Activated naive CD8-positive, alpha-beta T cell treated with anti-CD3 and anti-CD28 coated beads, Interleukin-2, amount 50 U/mL, for 24 hours (primary cell): ENCODE results near the gene TBL1XR1.
A peak's percentile ranks its signal among the peaks of the same experiment; 100 is the strongest.

Experiments used
- ATAC-seq: fragments of 150-1000 bp; cut with Tn5 transposase; one replicate; pipeline ENCODE4 v1.10.0; 2021
- DNase-seq: peaks from one replicate; pipeline ENCODE4 v3.0.0; 2021
- H3K27ac Mint-ChIP-seq: one replicate; pipeline ENCODE4 v1.8.0; 2021; ENCODE audit warnings: mild to moderate bottlenecking, mixed read lengths
- H3K27me3 Mint-ChIP-seq: one replicate; pipeline ENCODE4 v1.8.0; 2021; ENCODE audit warnings: mixed read lengths
- H3K36me3 Mint-ChIP-seq: one replicate; pipeline ENCODE4 v1.8.0; 2021; ENCODE audit warnings: low read depth, mixed read lengths
- H3K4me1 Mint-ChIP-seq: one replicate; pipeline ENCODE4 v1.8.0; 2021; ENCODE audit warnings: mixed read lengths
- H3K4me3 Mint-ChIP-seq: one replicate; pipeline ENCODE4 v1.8.0; 2021; ENCODE audit warnings: mild to moderate bottlenecking, moderate library complexity, mixed read lengths
- H3K9me3 Mint-ChIP-seq: one replicate; pipeline ENCODE4 v1.8.0; 2021; ENCODE audit warnings: mixed read lengths

TBL1XR1 gene

DNA sequence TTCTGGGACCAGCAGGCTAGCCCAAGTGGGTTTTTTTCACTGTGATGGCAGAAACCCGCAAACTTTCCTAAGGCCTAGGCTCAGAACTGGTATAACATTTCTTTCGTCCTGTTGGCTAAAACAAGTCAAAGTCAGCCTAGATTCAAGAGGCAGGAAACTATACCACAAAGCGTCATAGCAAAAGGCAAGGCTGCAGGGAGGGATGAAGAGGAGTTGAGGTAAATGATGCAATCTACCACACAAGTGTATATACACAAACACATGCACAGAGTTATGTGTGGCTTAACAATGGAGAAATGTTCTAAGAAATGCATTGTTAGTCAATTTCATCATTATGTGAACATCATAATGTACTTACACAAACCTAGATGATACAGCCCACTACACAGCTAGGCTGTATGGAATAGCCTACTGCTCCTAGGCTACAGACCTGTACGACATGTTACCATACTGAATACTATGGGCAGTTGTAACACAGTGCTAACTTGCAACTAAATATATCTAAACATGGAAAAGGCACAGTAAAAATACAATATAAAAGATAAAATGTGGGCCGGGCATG is 225.6 kb downstream of the TBL1XR1 start:
- no peak overlapping the region for H3K4me3 Mint-ChIP-seq
- ATAC-seq (peak; percentile 63), DNase-seq (no peak)
- H3K9me3 Mint-ChIP-seq: no peaks in the 10 kb centered on the region
- H3K4me1 Mint-ChIP-seq: no peaks in the 10 kb centered on the region
- H3K36me3 Mint-ChIP-seq: no peaks in the 10 kb centered on the region
- H3K27ac Mint-ChIP-seq: no peak overlapping the region
- no peaks in the 10 kb centered on the region for H3K27me3 Mint-ChIP-seq

DNA sequence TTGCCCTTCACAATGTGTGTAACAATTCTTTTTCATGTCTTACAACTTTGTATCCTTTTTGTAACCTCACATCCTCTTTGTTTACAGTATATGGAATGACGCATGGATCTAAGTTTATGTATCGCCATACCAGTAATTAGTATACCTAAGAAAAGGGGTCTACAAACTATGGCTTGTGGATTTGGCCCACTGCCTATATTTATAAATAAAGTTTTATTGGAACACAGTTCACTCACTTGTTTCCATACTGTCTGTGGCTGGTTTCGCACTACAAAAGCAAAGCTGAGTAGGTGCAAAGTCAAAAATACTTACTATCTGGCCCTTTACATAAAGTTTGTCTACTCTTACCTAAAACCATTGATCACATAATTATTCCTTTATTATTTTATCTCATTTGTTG is 226.5 kb downstream of the TBL1XR1 start:
- H3K36me3 Mint-ChIP-seq: no peaks in the 10 kb centered on the region
- no peaks in the 10 kb centered on the region for H3K27me3 Mint-ChIP-seq
- no peak for DNase-seq
- no peaks in the 10 kb centered on the region for H3K9me3 Mint-ChIP-seq
- no peak for ATAC-seq
- H3K4me3 Mint-ChIP-seq: no peak overlapping the region
- no peaks in the 10 kb centered on the region for H3K4me1 Mint-ChIP-seq
- no peak overlapping the region for H3K27ac Mint-ChIP-seq

DNA sequence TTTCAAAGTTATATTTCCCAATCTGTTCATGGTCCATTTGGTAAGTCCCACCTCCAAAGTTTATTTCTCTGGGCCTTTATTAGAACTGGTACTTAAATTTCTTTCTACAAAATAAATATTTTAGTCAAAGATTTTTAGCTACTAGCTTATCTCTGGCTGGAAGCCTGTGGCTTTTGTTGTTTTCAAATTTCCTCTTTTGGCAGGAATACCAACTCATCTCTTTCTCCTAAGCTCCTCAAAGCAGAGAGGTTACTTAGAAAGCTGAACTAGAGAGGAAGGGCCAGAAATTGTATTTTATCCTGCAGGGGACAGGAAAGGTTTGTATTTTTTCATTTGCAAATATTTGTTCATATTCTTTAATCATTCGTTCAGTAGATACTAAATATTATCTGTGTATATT is 227.8 kb downstream of the TBL1XR1 start:
- H3K27me3 Mint-ChIP-seq: no peaks in the 10 kb centered on the region
- H3K9me3 Mint-ChIP-seq: no peaks in the 10 kb centered on the region
- ATAC-seq: no peak
- H3K4me1 Mint-ChIP-seq: no peaks in the 10 kb centered on the region
- no peak overlapping the region for H3K27ac Mint-ChIP-seq
- no peaks in the 10 kb centered on the region for H3K36me3 Mint-ChIP-seq
- DNase-seq: no peak
- H3K4me3 Mint-ChIP-seq: no peak overlapping the region
